HG03460 (cell line): ENCODE results near the gene IL1RN.

Experiments used
- ATAC-seq: cut with Tn5 transposase; IDR thresholded peaks from one replicate; pipeline ENCODE4 v1.9.1; 2021; ENCODE audit not compliant: unreplicated experiment

IL1RN gene

GRCh38 chr2:113127646-113128570, 510 bp downstream of the IL1RN start:
- no peak for ATAC-seq

GRCh38 chr2:113129519-113130078, 2.2 kb downstream of the IL1RN start:
- no peak for ATAC-seq

- no peak for ATAC-seq
Measured at GRCh38 chr2:113131352-113132185, 4.2 kb downstream of the IL1RN start.

- ATAC-seq = no peak
Measured at GRCh38 chr2:113132414-113133021, 5.1 kb downstream of the IL1RN start.

- ATAC-seq = no peak
Measured at GRCh38 chr2:113133704-113134598, 6.6 kb downstream of the IL1RN start.

GRCh38 chr2:113134717-113135116, 7.3 kb downstream of the IL1RN start:
- ATAC-seq = no peak

- ATAC-seq = no peak
Measured at GRCh38 chr2:113135317-113135716, 7.9 kb downstream of the IL1RN start.

GRCh38 chr2:113136828-113137775, 9.7 kb downstream of the IL1RN start:
- no peak for ATAC-seq

- no peak for ATAC-seq
Measured at GRCh38 chr2:113137827-113138226, 10.4 kb downstream of the IL1RN start.

GRCh38 chr2:113138428-113139322, 11.3 kb downstream of the IL1RN start:
- ATAC-seq = peak; percentile 63

GRCh38 chr2:113141451-113141850, 14.1 kb downstream of the IL1RN start:
- ATAC-seq = no peak

GRCh38 chr2:113142290-113142689, 14.9 kb downstream of the IL1RN start:
- no peak for ATAC-seq

- ATAC-seq = no peak
Measured at GRCh38 chr2:113144259-113144658, 16.9 kb downstream of the IL1RN start.

- no peak for ATAC-seq
Measured at GRCh38 chr2:113148606-113149552, 21.5 kb downstream of the IL1RN start.

GRCh38 chr2:113149553-113150257, 22.3 kb downstream of the IL1RN start:
- no peak for ATAC-seq

- ATAC-seq = no peak
Measured at GRCh38 chr2:113150258-113150601, 22.8 kb downstream of the IL1RN start.
